ENCODE data around the gene DOCK3.
"Not testable (repeated sequence)": the region's sequence is repeated elsewhere in the genome, so short reads cannot be mapped to it uniquely, and the experiment has no call there.

DOCK3 gene

DNA sequence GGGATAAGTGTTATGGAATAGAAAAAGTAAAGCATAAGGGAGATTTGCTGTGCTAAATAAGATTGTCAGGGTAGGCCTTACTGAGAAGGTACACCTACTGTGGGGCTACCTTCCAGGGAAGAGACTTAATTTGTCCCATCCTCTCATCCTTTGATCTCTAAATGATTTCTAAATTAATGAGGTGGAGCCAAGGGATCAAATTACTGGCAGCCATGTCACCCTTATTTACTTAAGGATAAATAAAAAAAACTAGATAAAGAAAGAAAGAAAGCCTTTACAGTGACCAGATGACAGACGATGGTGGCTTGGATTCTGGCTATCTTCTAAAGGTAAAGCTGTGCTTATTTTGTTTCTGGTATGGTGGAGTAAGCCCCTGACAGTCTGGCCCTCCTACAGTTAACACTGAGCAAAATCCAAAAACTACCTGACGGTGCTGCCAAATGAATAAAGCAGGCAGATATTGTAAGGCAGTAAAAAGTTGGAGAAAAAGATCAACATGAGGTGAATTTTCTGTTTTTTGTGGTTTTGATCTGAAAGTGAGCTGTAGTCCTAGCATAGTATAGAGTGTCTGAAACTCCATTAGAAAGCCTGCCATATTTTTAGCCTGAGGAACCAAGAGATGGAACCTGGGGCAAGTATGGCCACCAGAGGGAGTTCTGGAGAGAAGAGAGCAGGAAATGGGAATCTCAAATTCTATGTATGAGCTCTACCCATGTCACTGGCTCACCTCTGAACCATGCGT, 425.2 kb downstream of the DOCK3 start:
- TF ChIP-seq, protein P1, sequence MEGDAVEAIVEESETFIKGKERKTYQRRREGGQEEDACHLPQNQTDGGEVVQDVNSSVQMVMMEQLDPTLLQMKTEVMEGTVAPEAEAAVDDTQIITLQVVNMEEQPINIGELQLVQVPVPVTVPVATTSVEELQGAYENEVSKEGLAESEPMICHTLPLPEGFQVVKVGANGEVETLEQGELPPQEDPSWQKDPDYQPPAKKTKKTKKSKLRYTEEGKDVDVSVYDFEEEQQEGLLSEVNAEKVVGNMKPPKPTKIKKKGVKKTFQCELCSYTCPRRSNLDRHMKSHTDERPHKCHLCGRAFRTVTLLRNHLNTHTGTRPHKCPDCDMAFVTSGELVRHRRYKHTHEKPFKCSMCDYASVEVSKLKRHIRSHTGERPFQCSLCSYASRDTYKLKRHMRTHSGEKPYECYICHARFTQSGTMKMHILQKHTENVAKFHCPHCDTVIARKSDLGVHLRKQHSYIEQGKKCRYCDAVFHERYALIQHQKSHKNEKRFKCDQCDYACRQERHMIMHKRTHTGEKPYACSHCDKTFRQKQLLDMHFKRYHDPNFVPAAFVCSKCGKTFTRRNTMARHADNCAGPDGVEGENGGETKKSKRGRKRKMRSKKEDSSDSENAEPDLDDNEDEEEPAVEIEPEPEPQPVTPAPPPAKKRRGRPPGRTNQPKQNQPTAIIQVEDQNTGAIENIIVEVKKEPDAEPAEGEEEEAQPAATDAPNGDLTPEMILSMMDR (conservative IDR thresholded peaks at IDR 0.05; ENCODE audit: low read depth, low read length): peak; percentile 94
- DNase-seq (ENCODE audit: low read depth): no peak
- H3K4me3 ChIP-seq (ENCODE audit: low read length): no peak overlapping the region

DNA sequence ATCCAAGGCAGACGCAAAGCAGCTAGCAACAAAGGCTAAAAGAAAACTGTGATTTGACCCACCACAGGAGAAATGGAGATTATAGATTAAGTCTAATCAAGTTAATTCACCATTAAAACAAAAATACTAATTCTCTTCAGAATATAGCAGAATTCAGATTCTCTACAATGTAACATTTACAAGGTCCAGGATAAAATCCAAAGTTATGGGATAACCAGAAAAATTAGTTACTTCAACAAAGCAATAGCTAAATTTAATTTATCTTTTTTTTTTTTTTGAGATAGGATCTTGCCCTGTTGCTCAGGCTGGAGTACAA, 425.8 kb downstream of the DOCK3 start:
- TF ChIP-seq, protein P1 (conservative IDR thresholded peaks at IDR 0.05; ENCODE audit: low read depth, low read length): no peak
- DNase-seq (ENCODE audit: low read depth): no peak
- no peak overlapping the region for H3K4me3 ChIP-seq (ENCODE audit: low read length)

- H3K4me3 ChIP-seq (ENCODE audit: low read length): no peak overlapping the region
- no peak for DNase-seq (ENCODE audit: low read depth)
- TF ChIP-seq, protein P1 (conservative IDR thresholded peaks at IDR 0.05; ENCODE audit: low read depth, low read length): no peak
These were observed 427.7 kb downstream of the DOCK3 start for GRCh38 chr3:51102396-51102795.

GRCh38 chr3:51106242-51106876, 431.6 kb downstream of the DOCK3 start:
- DNase-seq (ENCODE audit: low read depth): no peak
- no peak overlapping the region for H3K4me3 ChIP-seq (ENCODE audit: low read length)
- TF ChIP-seq, protein P1 (conservative IDR thresholded peaks at IDR 0.05; ENCODE audit: low read depth, low read length): no peak

GRCh38 chr3:51110586-51110985, 435.9 kb downstream of the DOCK3 start:
- no peak overlapping the region for H3K4me3 ChIP-seq (ENCODE audit: low read length)
- TF ChIP-seq, protein P1 (conservative IDR thresholded peaks at IDR 0.05; ENCODE audit: low read depth, low read length): no peak
- DNase-seq (ENCODE audit: low read depth): no peak

GRCh38 chr3:51122944-51123343, 448.2 kb downstream of the DOCK3 start:
- H3K4me3 ChIP-seq (ENCODE audit: low read length): no peak overlapping the region
- DNase-seq (ENCODE audit: low read depth): no peak
- TF ChIP-seq, protein P1 (conservative IDR thresholded peaks at IDR 0.05; ENCODE audit: low read depth, low read length): no peak

GRCh38 chr3:51123531-51123930, 448.8 kb downstream of the DOCK3 start:
- TF ChIP-seq, protein P1 (conservative IDR thresholded peaks at IDR 0.05; ENCODE audit: low read depth, low read length): no peak
- H3K4me3 ChIP-seq (ENCODE audit: low read length): no peak overlapping the region
- no peak for DNase-seq (ENCODE audit: low read depth)

GRCh38 chr3:51131607-51132006, 456.9 kb downstream of the DOCK3 start:
- not testable (repeated sequence) for H3K4me3 ChIP-seq (ENCODE audit: low read length)

More at GRCh38 chr3:51131607-51132006, 456.9 kb downstream of the DOCK3 start:
- not testable (repeated sequence) for DNase-seq (ENCODE audit: low read depth)
